Activated T-helper 1 cell treated with Interleukin-2 at 50 U/mL for 16 hours (primary cell): ENCODE data around the gene RSF1.

Source experiments
- DNase-seq: peaks from one replicate; pipeline ENCODE4 v3.0.0-alpha.2; 2020; ENCODE audit warnings: low read depth

The RSF1 gene

DNA sequence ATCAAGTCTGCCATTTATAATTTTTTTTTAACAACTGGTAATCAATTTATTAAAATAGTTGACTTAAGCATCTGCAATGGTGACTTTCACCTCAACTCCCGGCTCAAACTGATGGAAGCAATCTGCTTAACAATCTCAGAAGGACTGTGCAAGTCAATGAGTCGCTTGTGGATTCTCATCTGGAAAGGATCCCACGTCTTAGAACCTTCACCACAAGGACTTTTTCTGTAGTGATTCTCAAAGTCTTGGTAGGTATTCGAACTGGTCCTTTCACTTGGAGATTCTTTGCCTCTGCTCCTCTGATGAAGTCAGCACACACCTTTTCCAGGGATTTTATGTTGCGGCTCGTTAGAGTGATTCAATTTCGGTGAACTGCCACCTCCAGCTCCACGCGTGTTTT lies 7.3 kb downstream of the RSF1 start:
- no peak for DNase-seq

- no peak for DNase-seq
Observed at GRCh38 chr11:77806993-77807392, 13.5 kb downstream of the RSF1 start.

DNA sequence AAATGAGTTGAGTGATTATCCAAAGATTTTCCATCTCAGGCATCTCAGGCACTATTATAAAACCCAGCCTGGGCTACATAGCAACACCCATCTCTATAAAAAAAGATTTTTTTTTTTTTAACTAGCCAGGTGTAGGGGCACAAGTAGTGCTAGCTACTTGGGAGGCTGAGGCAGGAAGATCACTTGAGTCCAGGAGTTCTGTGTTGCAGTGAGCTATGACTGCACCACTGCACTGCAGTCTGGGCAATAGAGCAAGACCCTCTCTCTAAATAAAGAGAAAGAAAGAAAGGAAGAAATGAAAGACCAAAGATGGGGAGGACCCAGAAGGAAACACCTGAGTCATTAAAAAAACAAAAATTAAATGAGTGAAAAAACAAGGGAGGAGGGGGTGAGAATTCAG lies 14.1 kb downstream of the RSF1 start:
- no peak for DNase-seq

DNA sequence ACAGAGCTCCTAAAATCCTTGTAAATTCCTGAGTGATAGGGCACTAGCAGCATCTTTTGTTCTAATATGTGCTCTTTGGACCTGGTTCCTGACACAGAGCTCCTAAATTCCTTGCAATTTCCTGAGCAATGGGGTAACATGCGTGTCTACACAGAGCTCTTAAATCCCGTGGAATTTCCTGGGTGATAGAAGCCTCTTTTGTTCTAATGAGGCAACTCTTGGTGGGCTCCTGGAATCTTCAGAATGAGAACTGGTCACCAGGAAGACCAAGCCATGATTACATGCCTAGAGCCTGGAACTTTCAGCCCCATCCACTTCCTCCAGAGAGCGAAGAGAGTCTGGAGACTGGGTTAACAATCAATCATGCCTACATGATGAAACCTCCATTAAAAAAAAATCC lies 19.0 kb downstream of the RSF1 start:
- DNase-seq, result no peak

- DNase-seq, result no peak
Observed at GRCh38 chr11:77800449-77800848, 20.1 kb downstream of the RSF1 start.

GRCh38 chr11:77799338-77799737 lies 21.2 kb downstream of the RSF1 start:
- DNase-seq, result no peak

DNA sequence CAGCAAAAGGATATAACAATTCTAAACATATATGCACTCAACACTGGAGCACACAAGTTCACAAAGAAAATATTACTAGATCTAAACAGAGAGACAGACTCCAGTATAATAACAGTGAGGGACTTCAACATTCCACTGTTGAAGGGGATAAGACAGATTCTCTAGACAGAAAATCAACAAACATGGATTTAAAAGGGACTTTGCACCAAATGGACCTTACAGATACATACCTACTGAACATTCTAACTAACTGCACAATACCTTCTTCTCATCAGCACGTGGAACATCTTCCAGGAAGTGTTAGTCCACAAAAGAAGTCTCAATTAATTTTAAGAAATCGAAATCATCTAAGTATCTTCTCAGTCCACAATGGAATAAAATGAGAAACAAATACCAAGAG lies 26.6 kb downstream of the RSF1 start:
- no peak for DNase-seq

GRCh38 chr11:77791301-77791700 lies 29.2 kb downstream of the RSF1 start:
- DNase-seq, result no peak

DNA sequence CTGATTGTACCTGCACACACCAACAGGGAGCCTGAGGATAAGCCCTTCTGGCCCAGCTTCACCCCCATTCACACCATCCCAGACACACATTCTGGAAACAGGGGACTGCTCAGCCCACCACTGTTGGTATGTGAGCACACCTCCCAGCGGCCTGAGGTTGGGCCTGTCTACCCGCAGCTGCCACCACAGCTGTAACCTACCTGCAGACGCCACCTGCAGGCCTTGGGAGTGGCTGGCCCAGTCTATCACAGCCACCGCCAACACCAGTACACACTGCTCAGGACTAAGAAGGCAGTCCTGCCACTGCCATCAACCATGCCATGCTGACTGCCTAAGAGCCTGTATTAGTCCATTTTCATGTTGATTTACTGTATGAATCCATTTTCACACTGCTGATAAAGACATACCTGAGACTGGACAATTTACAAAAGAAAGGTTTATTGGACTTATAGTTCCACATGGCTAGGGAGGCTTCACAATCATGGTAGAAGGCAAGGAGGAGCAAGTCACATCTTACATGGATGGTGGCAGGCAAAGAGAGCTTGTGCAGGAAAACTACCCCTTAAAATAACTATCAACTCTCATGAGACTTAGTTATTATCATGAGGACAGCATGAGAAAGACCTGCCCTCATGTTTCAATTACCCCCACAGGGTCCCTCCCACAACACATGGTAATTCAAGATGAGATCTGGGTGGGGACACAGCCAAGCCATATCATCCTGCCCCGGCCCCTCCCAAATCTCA lies 30.6 kb downstream of the RSF1 start:
- no peak for DNase-seq

- no peak for DNase-seq
Observed at GRCh38 chr11:77789061-77789730, 31.3 kb downstream of the RSF1 start.

DNA sequence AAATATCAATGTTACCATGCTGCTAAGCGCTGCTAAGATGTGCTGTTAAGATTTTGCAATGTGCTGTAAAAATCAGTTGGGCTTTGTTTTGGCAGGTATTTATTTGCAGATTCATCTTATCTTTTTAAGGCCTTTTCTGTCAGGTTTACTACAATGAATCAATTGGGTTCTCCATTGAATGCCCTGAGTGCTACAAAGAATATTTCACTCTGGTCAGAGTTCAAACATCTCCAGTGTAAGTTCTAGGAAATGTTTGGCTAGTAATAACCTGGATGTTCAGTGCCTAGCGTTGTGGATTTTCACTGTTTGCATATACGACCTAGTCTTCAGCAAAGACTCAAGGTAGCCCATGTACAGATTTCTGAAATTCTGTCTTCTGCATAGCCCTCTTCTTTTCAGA lies 36.0 kb downstream of the RSF1 start:
- DNase-seq, result no peak

DNA sequence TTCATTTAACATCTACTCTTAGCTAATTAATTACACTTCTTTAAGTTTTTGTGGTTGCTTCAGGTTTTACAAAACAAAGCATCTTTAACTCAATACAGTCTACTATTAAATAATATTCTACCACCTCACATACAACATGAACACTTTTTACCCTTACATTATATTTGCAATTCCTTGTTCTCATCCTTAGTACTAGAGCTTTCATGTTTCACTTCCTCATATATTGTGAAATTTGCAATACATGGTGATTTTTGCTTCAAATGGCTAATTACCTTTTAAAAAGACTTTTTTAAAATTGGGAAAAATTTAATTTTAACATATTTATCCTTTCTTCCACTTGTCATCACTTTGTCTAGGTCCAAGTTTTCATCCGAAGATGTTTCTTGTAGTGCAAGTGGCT lies 37.5 kb downstream of the RSF1 start:
- DNase-seq, result no peak

- no peak for DNase-seq
Observed at GRCh38 chr11:77779935-77780334, 40.6 kb downstream of the RSF1 start.

GRCh38 chr11:77778549-77778948 lies 42.0 kb downstream of the RSF1 start:
- no peak for DNase-seq

- DNase-seq, result no peak
Observed at GRCh38 chr11:77778118-77778517, 42.4 kb downstream of the RSF1 start.

GRCh38 chr11:77776455-77776854 lies 44.1 kb downstream of the RSF1 start:
- no peak for DNase-seq

DNA sequence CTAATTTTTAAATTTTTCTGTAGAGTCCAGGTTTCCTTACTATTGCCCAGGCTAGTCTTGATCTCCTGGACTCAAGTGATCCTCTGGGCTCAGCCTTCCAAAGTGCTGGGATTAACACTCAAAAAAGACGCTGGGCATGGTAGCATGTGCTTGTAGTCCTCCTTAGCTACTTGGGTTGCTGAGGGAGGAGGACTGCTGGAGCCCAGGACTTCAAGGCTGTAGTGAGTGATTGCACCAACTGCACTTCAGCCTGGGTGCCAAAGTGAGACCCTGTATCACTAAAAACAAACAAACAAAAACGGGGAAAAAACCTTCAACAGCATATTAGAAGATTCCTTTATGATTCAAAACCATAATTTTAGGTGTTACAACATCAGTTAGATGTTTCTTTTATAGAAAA lies 44.6 kb downstream of the RSF1 start:
- DNase-seq, result no peak

- DNase-seq, result no peak
Observed at GRCh38 chr11:77771135-77771534, 49.4 kb downstream of the RSF1 start.

DNA sequence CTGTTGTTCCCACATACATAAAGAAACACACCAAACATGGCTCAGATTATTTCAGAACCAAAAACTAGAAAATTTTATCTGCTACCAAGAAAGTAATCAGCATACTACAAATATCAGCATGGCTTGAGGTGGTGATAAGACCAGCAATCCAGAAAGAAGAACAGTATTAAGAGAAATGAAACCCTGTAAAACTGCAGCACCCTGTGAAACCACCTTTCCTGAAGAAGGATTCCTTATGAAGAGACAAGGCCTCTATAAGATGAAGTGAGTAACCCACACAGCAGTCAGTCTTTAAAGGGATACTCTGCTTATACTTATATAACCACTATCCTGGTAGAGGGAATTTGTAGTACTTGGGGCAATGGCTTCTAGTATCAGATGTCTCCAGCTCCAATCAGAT lies 49.9 kb downstream of the RSF1 start:
- DNase-seq, result no peak

DNA sequence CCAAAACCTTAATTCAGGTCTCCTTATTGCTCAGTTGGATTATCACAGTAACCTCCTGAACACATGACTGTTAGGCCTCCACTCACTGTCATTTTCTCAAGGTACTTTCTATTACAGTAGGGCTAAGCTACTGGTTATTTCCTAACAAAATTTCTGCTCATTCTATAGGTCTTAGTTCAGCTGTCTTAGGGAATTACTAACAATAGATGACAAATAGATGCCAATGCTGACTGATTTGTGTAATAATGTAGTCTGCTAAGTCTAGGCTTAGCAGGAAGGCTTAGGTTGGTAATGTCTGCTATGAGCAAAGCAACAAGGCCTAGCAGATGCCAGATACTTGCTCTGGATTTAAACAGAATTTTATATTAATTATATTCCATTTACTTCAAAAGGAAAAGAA lies 58.1 kb downstream of the RSF1 start:
- no peak for DNase-seq

DNA sequence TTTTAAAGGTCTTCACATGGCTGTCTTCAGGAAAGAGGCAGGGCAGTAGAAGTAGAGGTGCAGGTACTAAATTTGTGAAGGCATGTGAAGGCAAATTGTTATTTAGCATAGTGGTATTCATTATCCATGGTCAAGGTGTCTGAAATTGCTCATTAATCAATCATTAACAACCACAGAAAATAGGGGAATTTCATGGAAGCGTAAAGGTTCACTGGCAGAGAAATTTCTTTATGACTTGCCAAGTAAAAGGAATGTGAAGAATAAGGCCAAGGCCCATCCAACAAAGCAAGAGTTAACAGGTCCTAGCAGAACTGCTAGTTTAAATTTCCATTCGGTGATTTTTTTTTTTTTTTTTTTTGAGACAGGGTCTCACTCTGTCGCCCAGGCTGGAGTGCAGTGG lies 59.0 kb downstream of the RSF1 start:
- no peak for DNase-seq

- DNase-seq, result no peak
Observed at GRCh38 chr11:77758331-77758730, 62.2 kb downstream of the RSF1 start.

GRCh38 chr11:77753230-77753629 lies 67.3 kb downstream of the RSF1 start:
- no peak for DNase-seq

DNA sequence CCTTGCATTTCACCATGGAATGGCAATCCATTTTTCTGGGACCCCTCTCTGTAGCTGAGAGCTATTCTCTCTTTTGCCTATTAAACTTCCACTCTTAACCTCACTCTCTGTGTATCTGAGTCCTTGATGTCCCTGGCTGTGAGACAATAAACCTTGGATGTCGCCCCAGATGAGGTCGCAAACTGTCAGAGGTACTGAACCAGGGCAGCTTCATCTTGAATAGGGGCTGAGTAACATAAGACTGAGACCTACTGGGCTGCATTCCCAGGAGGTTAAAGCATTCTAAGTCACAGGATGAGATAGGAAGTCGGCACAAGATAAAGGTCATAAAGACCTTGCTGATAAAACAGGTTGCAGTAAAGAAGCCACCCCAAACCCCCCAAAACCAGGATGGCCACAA lies 68.0 kb downstream of the RSF1 start:
- DNase-seq, result no peak
